ENCODE results near the gene TOMM40L.

The TOMM40L gene

GRCh38 chr1:161225534-161226319 is at the start of gene TOMM40L:
Gene TOMM40L, plus strand, starts transcription at chr1:161226060. Its CDS starts 430 bp downstream, at chr1:161226490.
- DNase-seq (ENCODE audit: low spot score) = peak; percentile 99

- DNase-seq (ENCODE audit: low spot score) = no peak
Measured at GRCh38 chr1:161176468-161177111, 49.3 kb upstream of the TOMM40L start.

- DNase-seq (ENCODE audit: low spot score) = peak; percentile 85
Measured at GRCh38 chr1:161177112-161177935, 48.5 kb upstream of the TOMM40L start, which contains the start of gene B4GALT3. Gene B4GALT3, minus strand, starts transcription at chr1:161177507. Its CDS starts 1,447 bp downstream, at chr1:161176060.

- DNase-seq (ENCODE audit: low spot score) = no peak
Measured at GRCh38 chr1:161177936-161178244, 48.0 kb upstream of the TOMM40L start.

GRCh38 chr1:161179698-161180097 is 46.2 kb upstream of the TOMM40L start:
- DNase-seq (ENCODE audit: low spot score) = no peak

- DNase-seq (ENCODE audit: low spot score) = no peak
Measured at GRCh38 chr1:161180639-161181038, 45.2 kb upstream of the TOMM40L start.

- DNase-seq (ENCODE audit: low spot score) = no peak
Measured at GRCh38 chr1:161182214-161182613, 43.6 kb upstream of the TOMM40L start.

GRCh38 chr1:161185282-161185682 is 40.6 kb upstream of the TOMM40L start:
- peak; percentile 77 for DNase-seq (ENCODE audit: low spot score)

- DNase-seq (ENCODE audit: low spot score) = no peak
Measured at GRCh38 chr1:161185732-161186311, 40.0 kb upstream of the TOMM40L start.

- DNase-seq (ENCODE audit: low spot score) = no peak
Measured at GRCh38 chr1:161187311-161187710, 38.5 kb upstream of the TOMM40L start.

GRCh38 chr1:161188381-161188780 is 37.5 kb upstream of the TOMM40L start:
- no peak for DNase-seq (ENCODE audit: low spot score)

- DNase-seq (ENCODE audit: low spot score) = no peak
Measured at GRCh38 chr1:161189036-161189435, 36.8 kb upstream of the TOMM40L start.

- DNase-seq (ENCODE audit: low spot score) = no peak
Measured at GRCh38 chr1:161190962-161191521, 34.8 kb upstream of the TOMM40L start.

GRCh38 chr1:161191971-161192370 is 33.9 kb upstream of the TOMM40L start:
- DNase-seq (ENCODE audit: low spot score) = no peak

- DNase-seq (ENCODE audit: low spot score) = peak; percentile 81
Measured at GRCh38 chr1:161192476-161193465, 33.1 kb upstream of the TOMM40L start.

GRCh38 chr1:161193561-161194235 is 32.2 kb upstream of the TOMM40L start:
- DNase-seq (ENCODE audit: low spot score) = peak; percentile 91

- DNase-seq (ENCODE audit: low spot score) = no peak
Measured at GRCh38 chr1:161195171-161195570, 30.7 kb upstream of the TOMM40L start.

GRCh38 chr1:161196111-161196510 is 29.7 kb upstream of the TOMM40L start:
- DNase-seq (ENCODE audit: low spot score) = no peak

GRCh38 chr1:161196521-161197451 is 29.1 kb upstream of the TOMM40L start:
- no peak for DNase-seq (ENCODE audit: low spot score)
